GM12801 (cell line): ENCODE data around the gene RALY.

Source experiments
- CTCF ChIP-seq: IDR thresholded peaks from one replicate; pipeline ENCODE4 v1.5.1; 2011; ENCODE audit warnings: control low read depth; ENCODE audit not compliant: insufficient read length; ENCODE audit errors: extremely low read depth

Gene RALY

GRCh38 chr20:33986560-33987216, 7.0 kb upstream of the RALY start:
- no peak for TF ChIP-seq CTCF

- TF ChIP-seq CTCF, result no peak
Observed at GRCh38 chr20:33990075-33990474, 3.6 kb upstream of the RALY start.

GRCh38 chr20:33991502-33991901, 2.2 kb upstream of the RALY start:
- TF ChIP-seq CTCF, result no peak

GRCh38 chr20:33992145-33992922, 1.4 kb upstream of the RALY start:
- no peak for TF ChIP-seq CTCF

- TF ChIP-seq CTCF, result no peak
Observed at GRCh38 chr20:33992923-33993575, 662 bp upstream of the RALY start.

- no peak for TF ChIP-seq CTCF
Observed at GRCh38 chr20:33994222-33994913, 657 bp downstream of the RALY start.

- no peak for TF ChIP-seq CTCF
Observed at GRCh38 chr20:33995053-33995831, 1.5 kb downstream of the RALY start.
